ENCODE data around the gene OR2T8. TPM values are rescaled to one million over a fixed set of nuclear protein-coding genes. Genes with fewer than 3 reads are reported as not detected.

The OR2T8 gene
- total RNA-seq, 1 experiment from 2014 or later: 0.26 TPM

DNA sequence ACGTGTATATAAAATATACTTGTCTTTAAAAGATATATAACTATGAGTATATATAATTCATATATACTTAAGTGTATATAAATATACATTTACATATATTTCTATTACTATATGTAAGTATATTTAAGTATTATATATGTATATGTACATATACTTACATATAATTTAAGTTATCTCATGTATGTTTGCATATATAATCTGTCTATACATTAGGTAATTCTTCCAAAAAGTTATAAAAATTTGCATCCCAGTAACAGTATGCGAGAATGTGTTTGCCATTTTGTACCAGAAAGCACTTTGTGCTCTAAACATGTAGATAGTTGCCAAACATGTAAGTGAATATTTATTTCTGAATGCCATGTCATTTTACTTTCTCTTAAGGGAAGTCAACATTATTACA lies 44.9 kb downstream of the OR2T8 start, which contains the start of gene OR2AK2:
OR2AK2 (plus strand) TSS at position 301 of the 400 bp plus-strand sequence. CDS start 144 bp downstream, outside the sequence.
- BruUV-seq (replicated peaks): no TSS peak
- Histone ChIP-seq H3K79me2 (ENCODE audit: low read length) (no peaks in the 10 kb centered on the region), H3K4me3 (ENCODE audit: low read length) (no peak within 1 kb of the TSS), H3K27ac (ENCODE audit: low read length) (no peak within 1 kb of the TSS), H3K36me3 (ENCODE audit: low read depth, low read length) (no peaks in the 10 kb centered on the region), H2AFZ (ENCODE audit: low read length) (no peak within 1 kb of the TSS), H3K4me1 (ENCODE audit: insufficient read depth, low read length) (peaks cover 11% of the 10 kb centered on the region), H4K20me1 (ENCODE audit: low read length) (no peaks in the 10 kb centered on the region), H3K9me3 (ENCODE audit: low read length) (no peaks in the 10 kb centered on the region), H3K27me3 (ENCODE audit: low read length) (no peaks in the 10 kb centered on the region), H3K9me2 (replicated peaks; ENCODE audit: low read length) (no peaks in the 10 kb centered on the region), H3K4me2 (ENCODE audit: low read length) (no peak within 1 kb of the TSS), H3F3A (ENCODE audit: low read length, unreplicated experiment) (no peaks in the 10 kb centered on the region), H3K9ac (ENCODE audit: low read length) (no peak within 1 kb of the TSS)
- intact Hi-C loops (cut with micrococcal nuclease): no loop called here
- ATAC-seq (no peak), DNase-seq (no peak)
- POLR2A ChIA-PET (ENCODE audit: unreplicated experiment): no interaction called here
- TF ChIP-seq EZH2phosphoT487 (IDR thresholded peaks at IDR 0.05; ENCODE audit: borderline replicate concordance, low read length): no peak
- CTCF ChIA-PET: no interaction called here

DNA sequence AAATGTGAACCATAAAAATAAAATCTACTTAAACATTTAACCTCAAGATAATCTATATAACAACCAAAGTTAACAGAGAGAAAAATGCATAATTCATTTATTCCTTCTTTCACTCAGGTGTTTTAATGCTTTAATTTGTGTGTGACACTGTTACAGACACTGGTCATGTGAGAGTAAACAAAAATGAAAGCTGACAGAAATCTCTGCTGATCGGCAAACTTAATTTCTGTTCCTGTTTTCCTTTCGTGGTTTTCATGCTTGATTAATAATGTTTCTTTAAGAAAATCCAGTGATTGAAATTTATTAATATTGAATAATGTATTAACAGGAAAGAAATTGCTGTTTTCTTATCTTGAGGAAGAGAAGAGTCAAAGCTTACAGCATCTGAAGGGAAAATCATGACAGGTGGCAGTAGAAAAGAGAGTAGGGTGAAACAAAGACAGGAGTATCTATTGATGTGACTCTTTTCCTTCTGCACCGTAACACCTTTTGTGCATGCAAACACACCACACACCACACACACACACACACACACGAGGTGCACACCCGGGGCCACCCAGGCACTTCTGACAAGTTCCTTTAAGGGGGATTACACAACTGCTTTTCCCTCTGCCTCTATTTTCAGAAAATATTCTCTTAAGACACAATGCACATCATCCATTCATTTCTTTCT lies 46.6 kb downstream of the OR2T8 start:
- BruUV-seq (replicated peaks): no TSS peak

More for the DNA sequence above, 46.6 kb downstream of the OR2T8 start:
- Histone ChIP-seq H3K27me3 (ENCODE audit: low read length) (no peaks in the 10 kb centered on the region), H2AFZ (ENCODE audit: low read length) (peak overlapping the region; percentile 16; the same call in 1 of the 2 replicates), H3K9ac (ENCODE audit: low read length) (no peak overlapping the region), H3K9me2 (replicated peaks; ENCODE audit: low read length) (no peaks in the 10 kb centered on the region), H3K4me1 (ENCODE audit: insufficient read depth, low read length) (peaks cover 6% of the 10 kb centered on the region), H3K4me2 (ENCODE audit: low read length) (peak overlapping the region; percentile 9; the same call in 1 of the 2 replicates), H3K27ac (ENCODE audit: low read length) (no peak overlapping the region), H3K4me3 (ENCODE audit: low read length) (no peak overlapping the region), H3F3A (ENCODE audit: low read length, unreplicated experiment) (no peaks in the 10 kb centered on the region), H3K36me3 (ENCODE audit: low read depth, low read length) (no peaks in the 10 kb centered on the region), H3K9me3 (ENCODE audit: low read length) (no peaks in the 10 kb centered on the region), H3K79me2 (ENCODE audit: low read length) (no peaks in the 10 kb centered on the region), H4K20me1 (ENCODE audit: low read length) (no peaks in the 10 kb centered on the region)
- POLR2A ChIA-PET (ENCODE audit: unreplicated experiment): no interaction called here
- intact Hi-C loops (cut with micrococcal nuclease): no loop called here
- DNase-seq (no peak), ATAC-seq (no peak)
- TF ChIP-seq EZH2 (IDR thresholded peaks at IDR 0.05; ENCODE audit: low read length, unreplicated experiment) (no peak), EZH2phosphoT487 (IDR thresholded peaks at IDR 0.05; ENCODE audit: borderline replicate concordance, low read length) (no peak)
- TF ChIP-seq, protein P1, sequence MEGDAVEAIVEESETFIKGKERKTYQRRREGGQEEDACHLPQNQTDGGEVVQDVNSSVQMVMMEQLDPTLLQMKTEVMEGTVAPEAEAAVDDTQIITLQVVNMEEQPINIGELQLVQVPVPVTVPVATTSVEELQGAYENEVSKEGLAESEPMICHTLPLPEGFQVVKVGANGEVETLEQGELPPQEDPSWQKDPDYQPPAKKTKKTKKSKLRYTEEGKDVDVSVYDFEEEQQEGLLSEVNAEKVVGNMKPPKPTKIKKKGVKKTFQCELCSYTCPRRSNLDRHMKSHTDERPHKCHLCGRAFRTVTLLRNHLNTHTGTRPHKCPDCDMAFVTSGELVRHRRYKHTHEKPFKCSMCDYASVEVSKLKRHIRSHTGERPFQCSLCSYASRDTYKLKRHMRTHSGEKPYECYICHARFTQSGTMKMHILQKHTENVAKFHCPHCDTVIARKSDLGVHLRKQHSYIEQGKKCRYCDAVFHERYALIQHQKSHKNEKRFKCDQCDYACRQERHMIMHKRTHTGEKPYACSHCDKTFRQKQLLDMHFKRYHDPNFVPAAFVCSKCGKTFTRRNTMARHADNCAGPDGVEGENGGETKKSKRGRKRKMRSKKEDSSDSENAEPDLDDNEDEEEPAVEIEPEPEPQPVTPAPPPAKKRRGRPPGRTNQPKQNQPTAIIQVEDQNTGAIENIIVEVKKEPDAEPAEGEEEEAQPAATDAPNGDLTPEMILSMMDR (conservative IDR thresholded peaks at IDR 0.05; ENCODE audit: low read depth, low read length): no peak
- CTCF ChIA-PET: no interaction called here

Other genes starting within 250 kb of the OR2T8 start
- gene OR13G1, start 240.5 kb upstream of the OR2T8 start, total RNA-seq (2014; rRNA removed): not detected in 2 replicates
- gene OR6F1, start 203.6 kb upstream of the OR2T8 start, total RNA-seq (2014; rRNA removed): not detected in 2 replicates
- gene OR14K1, start 181.6 kb upstream of the OR2T8 start, total RNA-seq (2014; rRNA removed): not detected in 2 replicates
- not detected in 2 replicates for gene OR14A2, start 172.1 kb upstream of the OR2T8 start, total RNA-seq (2014; rRNA removed)
- not detected in 2 replicates for gene OR1C1, start 159.7 kb upstream of the OR2T8 start, total RNA-seq (2014; rRNA removed)
- not detected in 2 replicates for gene OR14A16, start 96.1 kb upstream of the OR2T8 start, total RNA-seq (2014; rRNA removed)
- gene OR11L1, start 78.4 kb upstream of the OR2T8 start, total RNA-seq (2014; rRNA removed): not detected in 2 replicates
- 22.7 and 46.9 TPM in 2 replicates for gene TRIM58, start 63.1 kb upstream of the OR2T8 start, total RNA-seq (2014; rRNA removed)
- gene OR2W3, start 24.7 kb upstream of the OR2T8 start, total RNA-seq (2014; rRNA removed): 4.5 and 9.4 TPM in 2 replicates
- not detected in 2 replicates for gene OR2AJ1, start 4.6 kb downstream of the OR2T8 start, total RNA-seq (2014; rRNA removed)
- gene OR2L8, start 28.6 kb downstream of the OR2T8 start, total RNA-seq (2014; rRNA removed): not detected in 2 replicates
- gene OR2AK2, start 45.0 kb downstream of the OR2T8 start, total RNA-seq (2014; rRNA removed): 0.11 TPM in 1 of 2 replicates, not detected in the other
- gene OR2L5, start 93.4 kb downstream of the OR2T8 start, total RNA-seq (2014; rRNA removed): 0.07 and 0.35 TPM in 2 replicates
- gene OR2L2, start 109.8 kb downstream of the OR2T8 start, total RNA-seq (2014; rRNA removed): 0.06 TPM in 1 of 2 replicates, not detected in the other
- 0.15 TPM in 1 of 2 replicates, not detected in the other for gene OR2L3, start 126.6 kb downstream of the OR2T8 start, total RNA-seq (2014; rRNA removed)
- not detected in 2 replicates for gene OR2L13, start 174.9 kb downstream of the OR2T8 start, total RNA-seq (2014; rRNA removed)
- not detected in 2 replicates for gene OR2M5, start 224.9 kb downstream of the OR2T8 start, total RNA-seq (2014; rRNA removed)